Measurements from ENCODE around the gene CNOT6L.
A peak's percentile ranks its signal among the peaks of the same experiment; 100 is the strongest.
"Not testable (repeated sequence)": the region's sequence is repeated elsewhere in the genome, so short reads cannot be mapped to it uniquely, and the experiment has no call there.

Gene CNOT6L

DNA sequence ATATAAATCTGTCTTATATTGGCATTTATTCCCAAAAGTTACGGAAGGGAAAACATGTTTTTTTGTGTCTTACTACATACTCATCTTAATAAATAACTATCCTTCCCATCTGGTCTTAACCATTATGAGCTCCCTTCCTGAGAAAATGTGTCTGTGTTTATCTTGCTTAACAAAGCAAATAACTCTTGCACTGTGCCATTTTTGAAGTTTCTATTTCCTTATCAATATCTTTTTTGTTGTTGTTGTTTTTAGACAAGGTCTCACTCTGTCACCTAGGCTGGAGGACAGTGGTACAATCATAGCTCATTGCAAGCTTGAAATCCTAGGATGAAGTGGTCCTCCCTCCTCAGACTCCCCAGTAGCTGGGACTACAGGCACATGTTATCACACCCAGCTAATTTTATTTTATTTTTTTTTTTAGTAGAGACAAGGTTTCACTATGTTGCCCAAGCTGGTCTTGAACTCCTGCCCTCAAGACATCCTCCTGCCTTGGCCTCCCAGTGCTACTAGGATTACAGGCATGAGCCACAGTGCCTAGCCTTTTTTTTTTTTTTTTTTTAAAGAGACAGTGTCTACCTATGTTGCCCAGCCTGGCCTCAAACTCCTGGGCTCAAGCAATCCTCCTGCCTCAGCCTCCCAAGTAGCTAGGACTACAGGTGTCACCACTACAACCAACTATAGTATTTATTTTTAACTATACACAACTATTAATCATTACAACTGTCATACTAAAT, 36.9 kb downstream of the CNOT6L start:
- no peak for DNase-seq (ENCODE audit: low read depth)
- TF ChIP-seq CTCF (conservative IDR thresholded peaks at IDR 0.05; ENCODE audit: low read length) = no peak
- H3K4me3 ChIP-seq (ENCODE audit: low read length) = no peak overlapping the region

- not testable (repeated sequence) for H3K4me3 ChIP-seq (ENCODE audit: low read length); DNase-seq (ENCODE audit: low read depth)
Observed at GRCh38 chr4:77780762-77781161, 38.4 kb downstream of the CNOT6L start.

DNA sequence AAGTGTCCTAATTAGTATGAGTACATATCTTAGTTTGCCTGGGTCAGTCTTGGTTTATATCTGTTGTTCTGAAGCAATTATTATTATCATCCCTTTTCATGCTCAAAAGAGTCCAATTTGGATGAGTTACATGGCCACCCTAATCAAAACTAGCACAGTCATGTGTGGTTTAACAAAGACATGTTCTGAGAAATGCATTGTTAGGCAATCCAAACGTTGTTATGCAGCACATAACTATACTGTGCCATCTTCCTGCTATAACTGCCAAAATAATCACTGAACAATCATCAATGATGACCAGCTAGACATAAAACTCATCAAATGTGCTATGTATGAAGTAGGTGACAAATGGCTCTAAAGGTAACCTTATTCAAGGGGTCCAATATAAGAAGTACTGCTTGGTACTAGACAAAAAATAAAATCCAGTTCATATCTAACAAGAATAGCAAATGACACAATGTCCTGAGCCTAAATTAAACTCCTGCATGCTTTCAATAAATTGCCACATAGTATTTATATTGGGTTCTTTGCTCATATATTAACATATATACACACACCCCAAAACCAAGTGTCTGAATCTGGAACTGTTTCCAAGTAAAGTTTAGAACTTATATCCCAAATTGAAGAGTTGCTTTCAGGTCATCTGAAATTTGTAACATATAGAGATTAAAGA, 41.9 kb downstream of the CNOT6L start:
- H3K4me3 ChIP-seq (ENCODE audit: low read length) = no peak overlapping the region
- no peak for TF ChIP-seq CTCF (conservative IDR thresholded peaks at IDR 0.05; ENCODE audit: low read length)
- DNase-seq (ENCODE audit: low read depth) = peak; percentile 41

GRCh38 chr4:77776182-77777134, 42.7 kb downstream of the CNOT6L start:
- no peak for DNase-seq (ENCODE audit: low read depth)
- H3K4me3 ChIP-seq (ENCODE audit: low read length) = no peak overlapping the region
- TF ChIP-seq CTCF (conservative IDR thresholded peaks at IDR 0.05; ENCODE audit: low read length) = no peak

- H3K4me3 ChIP-seq (ENCODE audit: low read length) = no peak overlapping the region
- DNase-seq (ENCODE audit: low read depth) = peak; percentile 53
- TF ChIP-seq CTCF (conservative IDR thresholded peaks at IDR 0.05; ENCODE audit: low read length) = no peak
Observed at GRCh38 chr4:77773101-77773500, 46.1 kb downstream of the CNOT6L start.

- no peak overlapping the region for H3K4me3 ChIP-seq (ENCODE audit: low read length)
- TF ChIP-seq CTCF (conservative IDR thresholded peaks at IDR 0.05; ENCODE audit: low read length) = no peak
- no peak for DNase-seq (ENCODE audit: low read depth)
Observed at GRCh38 chr4:77771566-77771965, 47.6 kb downstream of the CNOT6L start.

DNA sequence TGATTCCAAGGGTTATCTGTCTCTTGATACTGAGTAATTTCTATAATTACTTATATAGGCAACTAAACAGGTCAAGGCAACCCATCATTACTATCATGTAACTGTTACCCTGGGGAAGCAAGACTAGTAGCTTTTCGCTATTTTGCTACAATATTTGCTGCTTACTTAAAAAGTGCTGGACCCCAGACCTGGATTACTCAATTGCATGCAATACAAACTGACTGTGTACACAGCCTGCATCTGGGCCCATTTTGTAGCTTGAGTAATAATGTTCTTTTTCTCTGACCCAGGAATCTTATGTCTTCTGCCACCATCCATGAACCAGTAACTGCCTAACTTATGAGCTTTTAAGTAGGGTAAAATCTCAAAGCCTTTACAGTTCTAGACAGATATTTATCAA, 53.4 kb downstream of the CNOT6L start:
- H3K4me3 ChIP-seq (ENCODE audit: low read length) = no peak overlapping the region
- TF ChIP-seq CTCF (conservative IDR thresholded peaks at IDR 0.05; ENCODE audit: low read length) = no peak

More for the DNA sequence above, 53.4 kb downstream of the CNOT6L start:
- no peak for DNase-seq (ENCODE audit: low read depth)

All from AG10803 (cell line).